ENCODE measurements around the gene ELFN1.

ELFN1 gene

DNA sequence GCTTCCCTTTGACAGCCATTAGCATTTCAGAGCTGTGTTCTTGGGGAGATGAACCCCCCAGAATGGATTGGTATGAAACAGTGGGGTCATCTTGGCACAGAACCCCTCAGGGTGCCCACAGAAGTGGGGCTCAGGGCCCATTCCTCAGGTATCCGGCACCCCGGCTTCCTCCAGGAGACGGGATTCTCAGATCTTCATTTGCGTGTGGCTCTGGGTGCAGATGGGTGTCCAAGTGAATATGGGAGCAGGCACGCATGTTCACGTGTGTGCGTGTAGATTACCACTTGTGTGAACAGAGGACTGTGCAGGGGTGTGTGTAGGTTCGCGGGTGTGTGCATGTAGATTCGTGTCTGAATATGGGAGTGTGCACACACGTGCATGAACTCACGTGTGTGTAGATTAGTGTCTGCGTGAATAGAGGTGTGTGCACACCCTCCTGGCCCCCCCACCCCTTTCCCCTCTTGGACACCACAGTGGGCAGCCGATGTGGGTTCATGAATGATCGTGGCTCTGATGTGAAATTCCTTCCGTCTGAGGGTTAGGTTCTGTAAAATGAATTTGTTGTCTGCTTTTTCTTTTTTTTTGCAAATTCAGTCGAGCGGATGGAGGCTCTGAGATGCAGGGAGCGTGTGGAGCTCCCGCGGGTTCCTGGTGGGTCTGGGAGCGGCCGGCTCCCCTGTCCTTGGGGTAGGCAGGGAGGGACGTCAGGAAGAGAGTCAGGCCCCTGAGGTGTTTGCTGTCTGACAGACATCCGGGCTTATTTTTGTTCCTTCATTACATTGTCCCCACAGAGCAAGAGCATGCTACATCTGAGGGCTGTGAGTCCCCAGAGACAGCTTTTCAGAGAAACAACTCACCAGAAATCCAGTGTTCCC, 7.4 kb downstream of the ELFN1 start:
- no peak for DNase-seq

DNA sequence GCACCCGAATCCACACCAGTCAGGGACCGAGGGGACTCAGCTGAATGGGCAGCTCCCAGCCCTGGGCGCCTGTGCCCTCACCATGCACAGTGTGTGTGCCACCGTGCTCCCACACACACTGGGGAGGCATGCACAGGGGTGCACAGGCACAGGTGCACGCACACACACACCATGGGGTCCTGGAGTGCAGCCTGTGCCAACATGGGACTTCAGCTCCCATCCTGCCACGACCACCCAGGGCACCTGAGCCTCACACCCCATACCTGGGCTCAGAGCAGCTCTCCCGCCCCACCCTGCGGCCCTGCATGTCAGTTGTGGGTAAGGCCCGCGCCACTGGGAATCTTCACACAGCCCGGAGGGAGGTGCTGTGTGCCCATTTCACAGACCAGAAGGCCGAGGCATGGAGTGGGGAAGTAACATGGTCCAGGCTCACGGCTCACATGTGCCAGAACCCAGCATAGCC, 8.0 kb downstream of the ELFN1 start:
- no peak for DNase-seq

DNA sequence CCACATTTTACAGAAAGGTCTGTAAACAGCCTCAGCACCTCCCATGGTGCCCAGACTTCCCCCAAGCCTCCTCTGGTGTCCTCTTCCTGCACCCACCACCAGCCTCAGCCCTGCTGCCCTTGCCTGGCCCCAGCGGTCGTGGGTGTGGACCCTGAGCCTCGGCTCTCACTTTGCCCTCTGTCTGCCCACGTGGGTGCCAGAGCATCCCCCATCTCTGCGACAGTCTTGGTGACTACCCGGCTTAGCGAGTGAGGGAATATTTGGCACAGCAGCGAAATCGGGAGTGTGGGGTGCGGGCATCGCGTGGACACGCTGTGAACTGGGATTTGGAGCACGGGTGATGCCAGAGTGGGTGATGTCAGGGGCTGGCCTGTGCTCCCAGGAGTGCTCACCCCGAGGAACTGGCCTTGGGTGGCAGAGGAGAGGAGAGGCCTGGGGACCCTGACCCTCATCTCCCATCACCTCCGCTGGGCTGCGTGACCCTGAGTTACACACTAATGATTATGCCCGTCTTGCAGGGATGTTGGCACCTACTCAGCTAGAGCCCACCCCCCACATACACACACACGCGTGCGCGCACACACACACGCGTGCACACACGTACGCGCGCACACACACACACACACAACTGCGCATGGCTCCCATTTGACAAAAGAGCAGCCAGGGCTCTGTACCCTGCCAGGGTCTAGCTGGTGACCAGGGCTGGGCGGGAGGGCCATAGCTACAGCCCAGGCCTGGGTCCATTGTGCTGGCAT, 8.7 kb downstream of the ELFN1 start:
- no peak for DNase-seq

DNA sequence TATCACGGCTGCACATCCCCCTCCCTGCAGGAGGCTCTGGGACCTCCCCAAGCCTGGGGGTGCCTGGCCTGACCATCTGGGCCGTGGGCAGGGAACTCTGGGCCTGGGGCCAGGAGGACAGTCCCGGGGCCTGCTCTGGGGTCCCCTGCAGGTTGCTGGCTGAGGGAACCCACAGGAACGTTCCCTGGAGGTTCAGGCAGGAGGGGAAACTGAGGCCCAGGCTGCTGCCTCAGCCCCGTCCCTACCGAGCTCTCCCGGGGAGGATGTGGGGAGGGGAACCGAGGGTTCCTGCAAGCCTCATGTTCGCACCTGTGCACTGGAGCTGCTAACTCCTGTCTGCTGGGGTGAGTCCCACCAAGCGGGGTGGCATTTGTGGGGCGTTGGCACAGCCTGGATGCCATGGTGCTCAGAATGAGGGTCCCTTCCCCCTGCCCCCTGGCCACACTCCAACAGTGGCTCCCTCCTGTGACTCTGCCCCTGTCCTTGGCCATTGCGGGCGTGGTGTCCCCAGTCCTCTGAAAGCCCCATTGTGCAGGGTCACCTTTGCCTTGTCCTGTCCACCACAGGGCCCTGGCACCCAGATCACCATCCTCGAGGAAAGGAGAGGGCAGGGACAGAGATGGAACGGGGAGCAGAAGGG, 9.4 kb downstream of the ELFN1 start:
- no peak for DNase-seq

DNA sequence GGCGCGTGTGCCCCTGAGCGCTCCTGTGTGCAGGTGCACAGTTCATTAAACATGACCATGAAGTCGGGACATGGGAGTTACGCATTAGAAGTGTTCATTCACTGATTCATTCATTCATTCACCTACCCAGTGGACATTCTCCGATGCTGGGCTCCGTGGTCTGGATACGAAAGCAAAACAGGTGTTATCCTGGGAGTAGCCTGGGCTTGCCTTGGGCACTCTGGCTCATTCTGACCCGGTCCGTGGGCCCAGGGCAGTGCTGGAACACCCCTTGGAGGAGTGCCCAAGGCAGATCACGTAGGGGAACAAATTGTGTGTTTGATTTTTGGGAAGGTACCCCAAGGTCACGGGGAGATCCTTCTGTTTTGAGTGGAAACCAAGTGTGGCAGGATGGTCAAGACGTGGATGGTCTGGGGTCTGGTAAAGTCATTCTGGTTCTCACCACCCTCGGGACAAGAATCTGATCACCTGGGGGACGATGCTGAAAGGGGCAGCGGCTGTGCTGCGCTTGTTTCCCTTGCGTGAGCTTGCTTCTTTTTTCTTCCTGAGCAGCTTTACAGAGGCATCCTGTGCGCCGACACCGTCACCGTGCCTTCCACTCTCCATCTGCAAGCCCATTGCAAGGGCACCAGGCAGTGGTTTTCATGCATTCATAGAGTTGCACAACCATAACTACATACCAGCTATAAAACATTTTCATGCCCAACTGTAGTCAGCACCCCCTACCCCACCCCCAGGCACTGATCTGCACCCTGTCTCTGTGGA, 10.1 kb downstream of the ELFN1 start:
- no peak for DNase-seq

DNA sequence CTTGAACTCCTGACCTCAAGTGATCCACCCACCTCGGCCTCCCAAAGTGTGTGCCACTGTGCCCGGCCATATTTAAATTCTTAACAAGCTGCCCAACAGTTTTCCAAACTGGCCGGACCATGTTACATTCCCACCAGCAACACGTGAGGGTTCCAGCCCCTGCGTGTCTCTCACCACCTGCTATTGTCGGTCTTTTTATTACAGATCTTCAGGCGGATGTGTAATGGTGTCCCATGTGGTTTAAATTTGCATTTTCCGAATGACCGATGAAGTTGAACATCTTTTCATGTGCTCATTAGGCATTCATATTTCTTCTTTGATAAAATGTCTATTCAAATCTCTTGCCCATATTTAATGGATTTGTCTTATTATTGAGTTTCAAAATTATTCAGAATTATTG, 11.5 kb downstream of the ELFN1 start:
- DNase-seq: no peak

DNA sequence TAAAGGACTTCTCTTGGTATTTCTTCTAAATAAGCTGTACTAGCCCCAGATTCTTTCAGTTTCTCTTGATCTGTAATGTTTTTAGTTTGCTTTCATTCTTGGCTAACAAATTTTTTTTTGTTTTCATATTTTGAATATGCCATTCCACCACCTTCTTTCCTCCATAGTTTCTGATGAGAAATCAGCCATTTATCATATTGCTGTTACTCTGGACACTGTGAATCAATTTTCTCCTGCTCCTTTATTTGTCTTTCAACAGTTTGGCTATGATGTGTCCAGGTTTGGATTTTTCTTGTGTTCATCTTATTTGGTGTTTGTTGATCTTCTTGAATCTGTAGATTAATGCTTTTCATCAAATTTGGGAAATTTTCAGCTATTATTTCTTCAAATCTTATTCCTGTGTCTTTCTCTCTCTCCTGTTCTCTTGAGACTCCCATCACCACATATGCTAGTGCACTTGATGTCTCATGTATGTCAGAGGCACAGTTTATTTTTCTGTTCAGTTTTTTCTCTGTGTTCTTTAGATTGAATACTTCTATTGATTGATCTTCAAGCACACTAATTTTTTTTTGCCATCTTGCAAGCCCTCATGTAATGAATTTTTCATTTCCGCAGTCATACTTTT, 15.0 kb downstream of the ELFN1 start:
- DNase-seq: no peak

DNA sequence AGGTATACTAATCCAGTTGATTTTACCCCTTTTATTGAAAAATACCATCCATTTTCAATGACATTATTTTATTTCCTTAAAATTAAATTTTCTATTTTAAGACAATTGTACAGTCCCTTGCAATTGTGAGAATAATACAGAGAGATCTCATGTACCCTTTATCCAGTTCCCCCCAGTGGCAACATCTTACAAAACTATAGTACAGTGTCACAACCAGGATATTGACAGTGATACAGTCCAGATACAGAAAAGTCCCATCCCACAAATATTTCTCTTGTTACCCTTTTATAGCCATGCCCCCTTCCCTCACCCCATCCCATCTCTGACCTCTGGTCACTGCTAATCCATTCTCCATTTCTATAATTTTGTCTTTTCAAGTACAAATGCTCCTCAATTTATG, 18.5 kb downstream of the ELFN1 start:
- DNase-seq: no peak

DNA sequence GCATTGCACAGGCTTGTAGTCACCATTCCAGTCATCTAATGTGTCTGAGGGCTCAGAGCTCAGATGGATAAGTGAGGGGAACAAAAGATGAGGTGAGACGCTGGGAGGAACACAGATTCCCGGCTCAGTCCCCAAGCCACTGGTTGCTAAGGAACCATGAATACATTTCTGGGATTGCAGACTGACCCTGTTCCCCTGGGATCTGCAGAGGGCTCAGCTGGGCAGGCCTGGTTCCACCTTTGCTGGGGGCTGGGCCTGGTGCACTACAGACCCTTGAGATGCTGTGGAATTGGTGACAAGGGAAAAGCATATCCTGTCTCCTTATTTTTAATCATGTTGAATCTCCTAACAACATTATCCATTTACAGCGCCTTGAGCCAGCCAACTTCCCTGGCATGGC, 19.2 kb downstream of the ELFN1 start:
- no peak for DNase-seq

DNA sequence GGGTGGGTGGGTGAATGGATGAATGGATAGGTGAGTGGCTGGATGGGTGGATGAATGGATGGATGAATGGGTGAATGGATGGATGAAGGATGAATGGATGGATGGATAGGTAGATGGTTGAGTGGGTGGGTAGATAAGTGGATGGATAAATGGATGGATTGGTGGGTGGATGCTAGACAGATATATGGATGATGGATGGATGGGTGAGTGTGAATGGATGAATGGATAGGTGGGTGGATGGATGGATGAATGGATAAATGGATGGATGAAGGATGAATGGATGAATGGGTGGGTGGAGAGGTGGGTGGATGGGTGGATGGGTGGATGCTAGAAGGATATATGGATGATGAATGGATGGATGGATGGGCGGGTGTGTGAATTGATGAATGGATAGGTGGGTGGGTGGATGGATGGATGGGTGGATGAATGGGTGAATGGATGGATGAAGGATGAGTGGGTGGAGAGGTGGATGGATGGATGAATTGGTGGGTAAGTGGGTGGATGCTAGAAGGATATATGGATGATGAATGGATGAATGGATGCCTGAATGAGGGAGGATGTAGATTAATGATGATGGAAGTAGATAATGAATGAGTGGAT, 20.4 kb downstream of the ELFN1 start:
- DNase-seq: no peak

DNA sequence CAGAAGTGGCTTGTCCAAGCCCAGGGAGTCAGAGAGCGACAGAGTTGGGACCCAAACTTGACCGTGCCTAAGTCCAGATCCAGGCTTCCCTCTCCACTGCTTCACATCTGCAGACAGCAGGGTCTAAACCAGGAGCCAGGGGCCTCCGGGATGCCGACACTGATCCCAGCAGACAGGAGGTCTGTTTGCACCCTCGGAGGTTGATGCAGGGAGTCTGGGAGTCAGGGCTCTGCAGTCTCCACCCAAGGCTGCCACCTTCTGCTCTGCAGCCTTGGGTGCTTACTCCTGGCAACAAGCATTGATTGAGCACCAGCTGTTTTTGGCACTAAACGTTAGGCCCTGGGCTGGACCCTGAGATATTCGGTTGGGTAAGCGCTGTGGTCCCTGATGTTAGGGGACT, 21.0 kb downstream of the ELFN1 start:
- DNase-seq: no peak

DNA sequence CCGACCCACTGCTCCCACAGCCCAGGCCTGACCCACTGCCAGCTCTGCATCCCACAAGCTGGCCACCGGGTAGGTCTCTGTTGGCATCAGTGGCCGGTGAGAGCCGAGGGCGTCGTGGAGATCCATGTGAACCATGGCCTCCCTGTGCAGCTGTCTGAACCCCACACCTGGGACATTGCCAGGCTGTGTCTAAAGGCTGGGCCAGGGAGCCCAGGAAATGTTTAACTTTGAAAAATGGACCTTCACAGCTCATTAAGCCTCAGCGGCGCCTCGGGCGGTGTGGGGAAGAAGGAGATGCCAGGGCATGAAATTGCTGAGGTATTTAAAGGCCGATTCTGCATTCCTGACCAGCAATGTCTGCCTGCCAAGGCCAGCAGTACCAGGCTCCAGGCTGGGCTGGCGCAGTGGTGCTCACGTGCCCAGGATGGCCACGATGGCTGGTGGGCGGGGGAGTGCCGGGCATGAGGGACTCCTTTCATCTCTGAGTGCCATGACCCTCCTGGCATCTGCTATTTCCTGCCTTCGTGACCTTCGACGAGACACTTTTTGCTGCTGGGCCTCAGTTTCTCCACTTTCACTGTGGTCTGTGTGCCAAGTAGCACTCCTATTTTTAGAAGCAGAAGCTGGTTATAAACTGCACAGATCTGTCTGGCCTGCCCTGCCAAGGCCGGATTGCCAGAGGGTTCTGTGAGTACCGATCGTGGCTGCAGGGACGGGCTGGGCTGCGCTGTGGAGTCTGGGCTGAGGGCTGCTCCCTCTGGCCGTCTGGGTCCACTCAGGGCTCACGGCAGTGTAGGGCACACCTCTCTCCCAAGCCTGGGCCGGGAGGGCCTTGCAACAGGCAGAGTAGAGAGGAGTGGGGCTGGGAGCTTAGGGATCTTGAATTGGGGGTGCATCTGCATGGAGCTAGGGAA, 21.8 kb downstream of the ELFN1 start:
- DNase-seq: no peak

DNA sequence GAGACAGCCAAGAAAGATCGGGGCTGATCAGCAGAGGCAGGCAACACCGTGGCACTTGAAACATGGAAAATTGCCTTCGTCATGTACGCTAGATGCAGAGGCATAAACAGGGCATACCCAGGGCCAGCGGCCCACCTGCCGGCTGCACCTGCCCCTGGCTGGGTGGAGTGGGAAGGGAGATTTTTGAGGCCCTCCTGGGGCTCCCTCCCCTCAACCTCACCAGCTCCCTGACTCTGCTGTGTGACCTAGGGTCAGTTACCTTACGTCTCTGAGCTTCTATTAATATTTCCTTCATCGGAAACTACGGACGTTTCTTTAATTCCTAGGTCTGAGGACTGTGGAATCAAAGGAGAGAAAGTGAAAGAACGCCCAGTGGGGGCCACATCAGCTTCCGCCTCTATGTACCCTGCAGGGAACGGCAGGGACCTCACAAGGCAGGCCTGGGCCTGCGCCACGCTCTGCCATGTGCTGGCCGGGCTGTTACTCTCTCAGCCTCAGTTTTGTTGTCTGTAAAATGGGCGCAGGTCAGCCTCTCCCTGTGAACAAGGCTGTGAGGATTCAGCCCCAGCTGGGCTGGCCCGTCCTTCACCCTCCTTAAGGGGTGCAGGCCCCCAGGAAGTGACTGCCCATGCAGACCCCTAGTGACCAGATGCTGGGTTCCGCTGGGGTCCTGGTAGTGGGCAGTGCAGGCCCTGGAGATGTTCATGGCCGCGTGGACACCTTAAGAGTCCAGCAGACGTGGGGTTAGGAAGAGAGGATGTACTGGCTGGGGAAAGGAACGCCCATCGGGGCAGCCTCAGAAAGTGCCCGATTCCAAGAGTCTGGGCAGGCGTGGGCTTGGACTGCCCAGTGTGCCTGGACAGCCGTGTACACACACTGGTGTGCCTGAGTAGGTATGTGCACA, 22.7 kb downstream of the ELFN1 start:
- no peak for DNase-seq

DNA sequence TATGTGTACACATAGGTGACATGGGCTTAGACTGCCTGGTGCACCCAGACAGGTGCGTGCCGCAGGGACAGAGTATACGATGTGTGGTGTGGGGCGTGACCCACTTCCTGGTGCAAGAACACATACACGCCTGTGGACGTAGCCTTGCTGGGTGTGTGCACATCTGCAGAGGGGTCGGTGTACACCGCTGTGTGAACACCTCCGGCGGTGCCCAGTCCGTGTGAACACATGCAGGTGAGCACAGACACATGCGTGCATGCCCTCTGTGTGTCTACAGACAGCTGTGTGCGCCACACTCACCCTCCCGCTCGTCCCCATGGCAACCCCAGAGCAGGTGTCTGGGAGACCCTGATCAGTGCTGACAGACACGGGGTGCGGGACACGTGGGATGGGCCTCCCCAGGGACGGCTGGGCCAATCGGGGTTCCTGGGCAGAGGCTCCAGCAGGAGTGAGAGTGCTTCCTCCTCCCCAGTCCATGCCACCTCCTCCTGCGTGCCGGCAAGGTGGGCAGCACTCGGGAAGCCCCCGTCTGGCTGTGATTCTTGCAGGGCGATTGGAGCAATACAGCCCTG, 23.4 kb downstream of the ELFN1 start:
- DNase-seq: no peak

DNA sequence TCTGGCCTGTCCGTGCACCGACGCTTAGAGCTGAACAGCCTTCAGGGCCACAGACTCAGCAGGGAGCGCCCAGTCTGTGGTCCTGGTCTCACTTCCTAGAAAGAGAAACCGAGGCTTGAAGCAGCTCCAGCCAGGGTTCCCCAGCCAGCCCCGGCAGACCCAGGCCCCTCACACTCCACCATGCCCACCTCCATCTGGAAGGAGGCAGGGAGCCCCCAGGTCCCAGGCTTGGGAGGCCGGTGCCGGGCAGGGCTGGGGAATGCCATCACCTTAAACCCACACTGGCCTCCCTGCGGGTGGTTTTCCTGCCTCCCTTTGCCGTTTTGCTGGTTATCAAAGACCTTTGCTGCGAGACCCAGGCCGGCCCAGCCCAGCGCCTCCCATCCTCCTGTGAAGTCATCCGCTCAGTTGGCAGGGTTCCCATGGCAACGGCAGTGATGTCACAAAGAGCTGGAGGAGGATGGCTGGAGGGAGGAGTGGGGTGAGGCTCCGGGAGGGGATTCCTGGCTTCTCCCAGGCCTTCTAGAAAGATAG, 24.0 kb downstream of the ELFN1 start:
- no peak for DNase-seq

DNA sequence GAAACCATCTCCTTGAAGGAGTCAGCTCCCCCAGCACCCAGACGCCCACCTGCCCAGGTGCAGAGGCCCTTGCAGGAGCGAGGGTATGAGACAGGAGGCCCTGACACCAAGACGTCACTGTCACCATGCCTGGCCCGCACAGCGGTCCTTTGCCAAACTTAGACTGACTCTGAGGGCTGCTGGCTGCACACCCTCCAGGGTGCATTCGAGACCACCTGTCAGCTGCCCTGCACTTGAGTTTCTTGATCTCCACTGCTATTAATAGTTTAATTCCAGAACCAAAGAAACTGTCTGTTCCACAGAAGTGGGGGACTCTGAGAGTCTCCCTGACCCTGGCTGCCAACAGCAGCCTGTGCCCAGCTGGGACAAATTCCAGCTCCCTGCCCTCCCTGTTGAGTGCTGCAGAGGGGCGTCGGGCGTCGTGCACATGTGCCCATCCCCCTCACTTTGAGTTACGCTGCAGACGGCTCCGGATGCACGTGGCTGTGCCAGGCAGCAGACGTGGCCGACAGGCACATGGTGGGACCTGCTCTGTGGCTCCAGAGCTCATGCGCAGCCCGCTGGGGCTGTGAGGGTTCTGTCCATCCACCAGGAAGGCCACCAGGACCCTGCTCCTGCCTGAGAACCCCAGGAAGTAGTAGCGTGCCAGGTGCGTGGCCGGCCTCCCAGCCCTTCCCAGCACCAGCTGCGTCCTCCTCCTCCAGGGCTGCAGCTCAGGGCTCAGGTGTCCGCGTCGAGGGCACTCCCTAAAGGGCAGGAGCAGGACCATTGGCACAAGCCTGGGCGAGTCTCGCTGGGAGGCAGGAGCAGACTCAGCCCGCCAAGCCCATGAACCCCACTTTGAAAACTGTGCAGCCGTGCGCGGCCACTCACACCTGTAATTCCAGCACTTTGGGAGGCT, 24.8 kb downstream of the ELFN1 start:
- no peak for DNase-seq

DNA sequence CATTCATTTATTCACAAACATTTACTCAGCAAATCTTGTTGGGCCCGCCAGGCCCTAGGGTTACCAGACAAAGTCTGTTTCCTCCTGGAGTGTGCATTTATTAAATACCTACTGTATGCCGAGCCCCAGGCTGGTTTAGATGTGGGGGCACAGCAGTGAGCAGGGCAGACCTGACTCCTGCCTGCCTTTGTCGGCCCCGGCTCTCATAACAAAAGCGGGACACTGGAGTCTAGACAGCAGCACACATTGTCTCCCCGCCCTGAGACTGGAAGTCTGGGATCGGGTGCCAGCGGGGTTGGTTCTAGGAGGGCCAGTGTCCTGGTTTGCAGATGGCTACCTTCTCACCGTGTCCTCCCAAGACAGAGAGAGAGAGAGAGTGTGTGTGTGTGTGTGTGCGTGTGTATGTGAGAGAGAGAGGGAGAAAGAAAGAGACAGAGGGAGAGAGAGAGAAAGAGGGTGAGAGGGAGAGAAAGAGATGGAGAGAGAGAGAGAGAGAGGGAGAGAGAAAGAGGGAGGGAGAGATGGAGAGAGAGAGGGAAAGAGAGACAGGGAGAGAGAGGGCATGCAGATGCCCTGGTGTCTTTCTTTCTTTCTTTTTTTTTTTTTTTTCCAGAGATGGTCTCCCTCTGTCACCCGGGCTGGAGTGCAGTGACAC, 25.9 kb downstream of the ELFN1 start:
- no peak for DNase-seq
